Measurements from ENCODE around the gene MID2.

Gene MID2

DNA sequence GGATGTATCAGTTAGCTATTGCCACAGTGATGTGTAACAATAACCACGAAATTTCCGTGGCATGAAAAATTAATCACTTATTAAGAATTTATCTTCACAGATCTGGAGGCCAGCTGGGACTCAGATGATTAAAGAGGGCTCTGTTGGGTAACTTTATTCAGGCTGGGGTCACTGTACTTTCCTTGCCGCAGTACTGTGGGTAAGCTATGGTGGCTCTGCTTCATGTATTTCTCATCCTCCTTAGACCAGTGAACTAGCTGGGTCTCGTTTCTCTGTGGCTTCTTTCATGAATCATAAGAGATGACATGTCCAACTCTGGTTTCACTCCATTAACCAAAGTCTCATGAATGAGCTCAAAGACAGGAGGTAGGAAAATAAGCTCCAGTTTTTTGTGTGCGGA lies 143.0 kb downstream of the MID2 start:
- no peak overlapping the region for H3K4me2 ChIP-seq (ENCODE audit: low read depth, low read length, poor library complexity, severe bottlenecking)
- no peaks in the 10 kb centered on the region for H3K36me3 ChIP-seq (ENCODE audit: insufficient read depth, low read length)
- H2AFZ ChIP-seq (ENCODE audit: low read length) = no peak overlapping the region
- H3K4me3 ChIP-seq (ENCODE audit: low read length, poor library complexity, severe bottlenecking) = no peak overlapping the region
- H3K9ac ChIP-seq (ENCODE audit: low read depth, low read length, poor library complexity, severe bottlenecking) = no peak overlapping the region
- no peaks in the 10 kb centered on the region for H3K79me2 ChIP-seq (ENCODE audit: insufficient read depth, low read length)
- no peaks in the 10 kb centered on the region for H4K20me1 ChIP-seq (ENCODE audit: insufficient read depth, low read length, poor library complexity, severe bottlenecking)
- H3K27me3 ChIP-seq (ENCODE audit: insufficient read depth, low read length, poor library complexity, severe bottlenecking) = no peaks in the 10 kb centered on the region
- TF ChIP-seq EZH2phosphoT487 (IDR thresholded peaks at IDR 0.05; ENCODE audit: borderline replicate concordance) = no peak
- TF ChIP-seq, protein P1, sequence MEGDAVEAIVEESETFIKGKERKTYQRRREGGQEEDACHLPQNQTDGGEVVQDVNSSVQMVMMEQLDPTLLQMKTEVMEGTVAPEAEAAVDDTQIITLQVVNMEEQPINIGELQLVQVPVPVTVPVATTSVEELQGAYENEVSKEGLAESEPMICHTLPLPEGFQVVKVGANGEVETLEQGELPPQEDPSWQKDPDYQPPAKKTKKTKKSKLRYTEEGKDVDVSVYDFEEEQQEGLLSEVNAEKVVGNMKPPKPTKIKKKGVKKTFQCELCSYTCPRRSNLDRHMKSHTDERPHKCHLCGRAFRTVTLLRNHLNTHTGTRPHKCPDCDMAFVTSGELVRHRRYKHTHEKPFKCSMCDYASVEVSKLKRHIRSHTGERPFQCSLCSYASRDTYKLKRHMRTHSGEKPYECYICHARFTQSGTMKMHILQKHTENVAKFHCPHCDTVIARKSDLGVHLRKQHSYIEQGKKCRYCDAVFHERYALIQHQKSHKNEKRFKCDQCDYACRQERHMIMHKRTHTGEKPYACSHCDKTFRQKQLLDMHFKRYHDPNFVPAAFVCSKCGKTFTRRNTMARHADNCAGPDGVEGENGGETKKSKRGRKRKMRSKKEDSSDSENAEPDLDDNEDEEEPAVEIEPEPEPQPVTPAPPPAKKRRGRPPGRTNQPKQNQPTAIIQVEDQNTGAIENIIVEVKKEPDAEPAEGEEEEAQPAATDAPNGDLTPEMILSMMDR (conservative IDR thresholded peaks at IDR 0.05; ENCODE audit: low read length) = no peak
- no peaks in the 10 kb centered on the region for H3K9me3 ChIP-seq (ENCODE audit: insufficient read depth, low read depth, low read length)
- no peaks in the 10 kb centered on the region for H3F3A ChIP-seq (ENCODE audit: low read depth)
- no peaks in the 10 kb centered on the region for H3K9me2 ChIP-seq (replicated peaks; ENCODE audit: low read depth, low read length)
- no peaks in the 10 kb centered on the region for H3K4me1 ChIP-seq (ENCODE audit: insufficient read depth, low read length, poor library complexity, severe bottlenecking)

DNA sequence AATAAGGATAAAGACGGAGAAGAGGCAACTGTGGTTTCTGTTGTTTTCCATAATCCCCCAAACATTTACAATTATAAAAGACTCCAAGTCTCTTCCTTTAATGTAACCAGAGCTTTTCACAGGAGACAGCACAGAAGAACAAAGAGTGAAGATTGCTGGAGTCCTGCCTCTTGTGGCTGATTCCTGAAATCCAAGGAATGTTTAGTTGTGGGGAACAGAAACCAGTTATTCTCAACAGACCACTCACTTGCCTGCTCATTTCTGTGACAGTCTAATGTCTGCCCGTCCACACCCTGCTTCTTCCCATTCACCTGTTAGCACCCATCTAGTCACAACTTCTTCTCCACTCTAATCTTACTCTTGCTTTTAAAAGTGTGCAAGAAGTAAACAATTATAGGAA lies 144.4 kb downstream of the MID2 start:
- H3K4me3 ChIP-seq (ENCODE audit: low read length, poor library complexity, severe bottlenecking) = no peak overlapping the region
- no peaks in the 10 kb centered on the region for H3K27me3 ChIP-seq (ENCODE audit: insufficient read depth, low read length, poor library complexity, severe bottlenecking)
- H4K20me1 ChIP-seq (ENCODE audit: insufficient read depth, low read length, poor library complexity, severe bottlenecking) = no peaks in the 10 kb centered on the region
- H2AFZ ChIP-seq (ENCODE audit: low read length) = no peak overlapping the region
- H3K36me3 ChIP-seq (ENCODE audit: insufficient read depth, low read length) = no peaks in the 10 kb centered on the region
- H3K79me2 ChIP-seq (ENCODE audit: insufficient read depth, low read length) = no peaks in the 10 kb centered on the region
- no peak overlapping the region for H3K9ac ChIP-seq (ENCODE audit: low read depth, low read length, poor library complexity, severe bottlenecking)
- no peaks in the 10 kb centered on the region for H3K9me3 ChIP-seq (ENCODE audit: insufficient read depth, low read depth, low read length)
- no peak for TF ChIP-seq EZH2phosphoT487 (IDR thresholded peaks at IDR 0.05; ENCODE audit: borderline replicate concordance)
- H3K4me2 ChIP-seq (ENCODE audit: low read depth, low read length, poor library complexity, severe bottlenecking) = no peak overlapping the region
- no peaks in the 10 kb centered on the region for H3K9me2 ChIP-seq (replicated peaks; ENCODE audit: low read depth, low read length)
- no peaks in the 10 kb centered on the region for H3F3A ChIP-seq (ENCODE audit: low read depth)
- H3K4me1 ChIP-seq (ENCODE audit: insufficient read depth, low read length, poor library complexity, severe bottlenecking) = no peaks in the 10 kb centered on the region

DNA sequence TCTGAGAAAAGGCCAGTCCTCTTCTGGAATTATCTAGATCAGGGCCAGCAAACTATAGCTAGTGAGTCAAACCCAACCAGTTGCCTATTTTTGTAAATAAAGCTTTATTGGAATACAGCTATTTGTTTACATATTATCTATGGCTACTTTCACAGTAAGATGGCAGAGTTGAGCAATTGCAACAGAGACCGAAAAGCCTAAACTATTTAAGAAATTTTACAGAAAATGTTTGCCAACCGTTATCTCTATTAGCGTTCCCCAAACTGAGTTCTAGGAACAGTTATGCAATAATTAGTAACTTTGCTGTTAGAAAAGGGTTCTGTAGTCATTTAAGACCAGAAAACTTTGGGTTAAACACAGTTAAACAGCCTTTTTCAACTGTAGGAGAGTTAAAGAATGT lies 146.0 kb downstream of the MID2 start:
- Histone ChIP-seq H3K27me3 (ENCODE audit: insufficient read depth, low read length, poor library complexity, severe bottlenecking) (no peaks in the 10 kb centered on the region), H3K9ac (ENCODE audit: low read depth, low read length, poor library complexity, severe bottlenecking) (no peak overlapping the region), H3F3A (ENCODE audit: low read depth) (no peaks in the 10 kb centered on the region), H3K79me2 (ENCODE audit: insufficient read depth, low read length) (no peaks in the 10 kb centered on the region), H3K9me2 (replicated peaks; ENCODE audit: low read depth, low read length) (no peaks in the 10 kb centered on the region), H3K4me1 (ENCODE audit: insufficient read depth, low read length, poor library complexity, severe bottlenecking) (no peaks in the 10 kb centered on the region), H4K20me1 (ENCODE audit: insufficient read depth, low read length, poor library complexity, severe bottlenecking) (no peaks in the 10 kb centered on the region), H2AFZ (ENCODE audit: low read length) (no peak overlapping the region), H3K9me3 (ENCODE audit: insufficient read depth, low read depth, low read length) (no peaks in the 10 kb centered on the region), H3K4me2 (ENCODE audit: low read depth, low read length, poor library complexity, severe bottlenecking) (no peak overlapping the region), H3K4me3 (ENCODE audit: low read length, poor library complexity, severe bottlenecking) (no peak overlapping the region), H3K36me3 (ENCODE audit: insufficient read depth, low read length) (no peaks in the 10 kb centered on the region)
- TF ChIP-seq, protein P1 (conservative IDR thresholded peaks at IDR 0.05; ENCODE audit: low read length) = no peak
- TF ChIP-seq EZH2phosphoT487 (IDR thresholded peaks at IDR 0.05; ENCODE audit: borderline replicate concordance) = no peak
